Right lobe of liver (tissue), 4 donors: ENCODE data around the gene ANKRD23.

ENCODE experiments used
- POLR2A ChIP-seq: fragments of 450-650 bp; IDR thresholded peaks from one replicate; pipeline ENCODE4 v1.6.1; 2017; ENCODE audit warnings: antibody characterized with exemption, mild to moderate bottlenecking
- TF ChIP-seq, protein P1 (sequence below), 4 donors: fragments of 200-600 bp in 3 of 4; fragments of 450-650 bp in 1 of 4; IDR thresholded peaks; one replicate each; pipeline versions ENCODE4 v1.5.1 to v1.8.0; 2016 to 2022; ENCODE audit warnings: antibody characterized with exemption in 4 of 4, mild to moderate bottlenecking in 2 of 4
- donor health status: DM: no; HTN: no; CAD: no.
- donor health status: DM: no; HTN: no; CAD: no.
- donor health status: DM: no; HTN: yes; CAD: no.

DNA sequence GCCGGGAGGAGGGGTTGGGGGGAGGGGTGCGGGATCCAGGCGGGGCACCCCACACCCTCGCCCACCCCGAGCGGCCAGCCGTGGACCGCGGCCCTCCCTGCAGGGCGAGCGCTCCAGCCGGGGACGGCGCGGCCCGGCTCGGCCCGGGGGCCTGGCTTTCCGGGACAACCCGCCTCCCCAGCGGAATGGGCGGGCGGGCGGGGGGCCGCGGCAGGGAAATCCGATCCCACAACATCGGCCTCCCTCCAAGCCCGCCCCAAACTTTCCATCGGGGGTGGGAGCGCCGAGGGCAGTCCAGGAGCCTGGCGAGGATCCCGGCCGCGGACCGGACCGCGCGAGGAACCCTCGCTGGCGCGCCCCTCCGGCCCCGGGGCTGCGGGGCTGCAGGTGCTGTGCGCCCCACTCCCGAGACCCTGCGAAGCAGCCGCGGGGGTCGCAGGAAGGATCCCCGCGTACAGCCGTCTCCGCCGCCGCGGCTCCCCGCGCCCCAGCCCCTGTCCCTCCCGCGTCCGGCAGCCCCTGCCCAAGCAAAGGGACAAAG is 25.5 kb upstream of the ANKRD23 start:
- TF ChIP-seq, protein P1, sequence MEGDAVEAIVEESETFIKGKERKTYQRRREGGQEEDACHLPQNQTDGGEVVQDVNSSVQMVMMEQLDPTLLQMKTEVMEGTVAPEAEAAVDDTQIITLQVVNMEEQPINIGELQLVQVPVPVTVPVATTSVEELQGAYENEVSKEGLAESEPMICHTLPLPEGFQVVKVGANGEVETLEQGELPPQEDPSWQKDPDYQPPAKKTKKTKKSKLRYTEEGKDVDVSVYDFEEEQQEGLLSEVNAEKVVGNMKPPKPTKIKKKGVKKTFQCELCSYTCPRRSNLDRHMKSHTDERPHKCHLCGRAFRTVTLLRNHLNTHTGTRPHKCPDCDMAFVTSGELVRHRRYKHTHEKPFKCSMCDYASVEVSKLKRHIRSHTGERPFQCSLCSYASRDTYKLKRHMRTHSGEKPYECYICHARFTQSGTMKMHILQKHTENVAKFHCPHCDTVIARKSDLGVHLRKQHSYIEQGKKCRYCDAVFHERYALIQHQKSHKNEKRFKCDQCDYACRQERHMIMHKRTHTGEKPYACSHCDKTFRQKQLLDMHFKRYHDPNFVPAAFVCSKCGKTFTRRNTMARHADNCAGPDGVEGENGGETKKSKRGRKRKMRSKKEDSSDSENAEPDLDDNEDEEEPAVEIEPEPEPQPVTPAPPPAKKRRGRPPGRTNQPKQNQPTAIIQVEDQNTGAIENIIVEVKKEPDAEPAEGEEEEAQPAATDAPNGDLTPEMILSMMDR (IDR thresholded peaks at IDR 0.05), result peak in 2 of 4 donors; percentile 1 to 7
- no peak for TF ChIP-seq POLR2A
